ENCODE data around the gene WDR74. TPM values are rescaled to one million over a fixed set of nuclear protein-coding genes. Genes with fewer than 3 reads are reported as not detected.

The WDR74 gene
- total and polyA plus RNA-seq, 9 of the 15 experiments (the other 6 are each of a cell fraction or from before 2014, with no cell fraction given): 32.7 to 210 (median 114) TPM

- TF ChIP-seq ZNF655 (CRISPR knock-in tag; IDR thresholded peaks at IDR 0.05) (no peak), BHLHE40 (IDR thresholded peaks at IDR 0.05; ENCODE audit: low read length) (peak; percentile 70), NR4A1 (CRISPR knock-in tag; IDR thresholded peaks at IDR 0.05) (no peak), NR4A1 (tag; IDR thresholded peaks at IDR 0.05) (0 out of 2 replicates have a peak, but pooled peaks have one; percentile 23), TCFL5 (CRISPR knock-in tag; conservative IDR thresholded peaks at IDR 0.05) (no peak), PTBP1 (IDR thresholded peaks at IDR 0.05; ENCODE audit: low read depth, low read length) (no peak), STAT5B (CRISPR knock-in tag; IDR thresholded peaks at IDR 0.05) (no peak), ZNF232 (CRISPR knock-in tag; IDR thresholded peaks at IDR 0.05) (peak; percentile 91), HMGXB4 (CRISPR knock-in tag; IDR thresholded peaks at IDR 0.05) (peak; percentile 94; the same call in 1 of the 2 replicates), KAT7 (CRISPR knock-in tag; IDR thresholded peaks at IDR 0.05; ENCODE audit: borderline replicate concordance) (peak; percentile 98), USF2 (CRISPR knock-in tag; IDR thresholded peaks at IDR 0.05) (no peak), ARID3B (CRISPR knock-in tag; IDR thresholded peaks at IDR 0.05; ENCODE audit: borderline replicate concordance) (no peak), ZNF431 (CRISPR knock-in tag; IDR thresholded peaks at IDR 0.05) (peak; percentile 46; the same call in 1 of the 2 replicates), FOXJ2 (tag; IDR thresholded peaks at IDR 0.05) (no peak), MIER1 (IDR thresholded peaks at IDR 0.05; ENCODE audit: low read depth) (no peak), XRCC3 (IDR thresholded peaks at IDR 0.05) (no peak), ZNF778 (CRISPR knock-in tag; IDR thresholded peaks at IDR 0.05) (no peak), ZHX1 (conservative IDR thresholded peaks at IDR 0.05; ENCODE audit: low read length) (no peak; the same call in 1 of the 2 replicates)
- TF ChIP-seq, protein P1, sequence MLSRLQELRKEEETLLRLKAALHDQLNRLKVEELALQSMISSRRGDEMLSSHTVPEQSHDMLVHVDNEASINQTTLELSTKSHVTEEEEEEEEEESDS (CRISPR knock-in tag; IDR thresholded peaks at IDR 0.05): no peak
Measured at GRCh38 chr11:62805076-62805892, 34.1 kb downstream of the WDR74 start, which contains the start of gene NXF1 (continued).

Measured in K562 (cell line).